OCI-LY7 (cell line): ENCODE results near the gene ERN1. TPM values are rescaled to one million over a fixed set of nuclear protein-coding genes. Genes with fewer than 3 reads are reported as not detected.

Experiments used
- BruUV-seq: library from RNA; stranded (reverse); fragments of 400-500 nt; replicated peaks from 2 replicates; lab custom pipeline; 2021; lab: Mats Ljungman, UMichigan
- CTCF ChIA-PET: fragments of 300-600 bp; sonication (Branson Sonifier 250); formaldehyde crosslinking; loops from one replicate; lab custom pipeline; 2022; ENCODE audit warnings: antibody characterized with exemption; ENCODE audit not compliant: unreplicated experiment; lab: Charles Lee
- POLR2A ChIA-PET: fragments of 300-600 bp; sonication (Branson Sonifier 250); formaldehyde crosslinking; loops from one replicate; lab custom pipeline; 2022; ENCODE audit warnings: antibody characterized with exemption; lab: Charles Lee
- DNase-seq: peaks from one replicate; pipeline ENCODE4 v3.0.0-alpha.2; 2015; ENCODE audit warnings: low spot score
- H2AFZ ChIP-seq: fragments of 200-600 bp; sonication (generic), shearing (Covaris generic); 2 replicates; pipeline ENCODE4 v1.6.1; 2014; ENCODE audit warnings: mild to moderate bottlenecking, antibody characterized with exemption, low read length, moderate library complexity
- H3K27ac ChIP-seq: fragments of 200-600 bp; sonication (generic); 2 replicates; pipeline ENCODE4 v1.5.1; 2014; ENCODE audit warnings: mixed run types, low read depth, mild to moderate bottlenecking, moderate library complexity, low read length, inconsistent platforms; ENCODE audit not compliant: poor library complexity, severe bottlenecking
- H3K36me3 ChIP-seq: fragments of 200-600 bp; sonication (generic); 2 replicates; pipeline ENCODE4 v1.6.1; 2014; ENCODE audit warnings: mild to moderate bottlenecking, antibody characterized with exemption, low read length, moderate library complexity, mixed read lengths; ENCODE audit not compliant: insufficient read depth
- H3K4me1 ChIP-seq: fragments of 200-600 bp; sonication (generic); 2 replicates; pipeline ENCODE4 v1.5.1; 2014; ENCODE audit warnings: mild to moderate bottlenecking, low read length; ENCODE audit not compliant: insufficient read depth, poor library complexity, severe bottlenecking
- H3K4me2 ChIP-seq: fragments of 200-600 bp; sonication (generic); 2 replicates; pipeline ENCODE4 v1.6.1; 2014; ENCODE audit warnings: mild to moderate bottlenecking, low read length
- H3K4me3 ChIP-seq: fragments of 200-600 bp; sonication (generic); 2 replicates; pipeline ENCODE4 v1.5.1; 2014; ENCODE audit warnings: mild to moderate bottlenecking, low read depth, low read length; ENCODE audit not compliant: poor library complexity, severe bottlenecking
- H3K79me2 ChIP-seq: fragments of 200-600 bp; sonication (generic); 2 replicates; pipeline ENCODE4 v1.6.1; 2016; ENCODE audit warnings: low read depth, mild to moderate bottlenecking, low read length, moderate library complexity, mixed read lengths; ENCODE audit not compliant: insufficient read depth
- H3K9me2 ChIP-seq: fragments of 200-600 bp; sonication (generic); 2 replicates; pipeline ENCODE4 v1.6.1; 2016; ENCODE audit warnings: mild to moderate bottlenecking, low read length, mixed read lengths; ENCODE audit not compliant: insufficient read depth
- H3K9me3 ChIP-seq: fragments of 200-600 bp; sonication (generic); 2 replicates; pipeline ENCODE4 v1.6.1; 2014; ENCODE audit warnings: mild to moderate bottlenecking, mixed run types, low read length, mixed read lengths
- H4K20me1 ChIP-seq: fragments of 200-600 bp; sonication (generic); 2 replicates; pipeline ENCODE4 v1.6.1; 2014; ENCODE audit warnings: mild to moderate bottlenecking, antibody characterized with exemption, low read length, moderate library complexity, mixed read lengths; ENCODE audit not compliant: insufficient read depth
- CTCF ChIP-seq: fragments of 200-600 bp; sonication (generic); conservative IDR thresholded peaks from 2 replicates; pipeline ENCODE4 v1.5.1; 2014; ENCODE audit warnings: mild to moderate bottlenecking, antibody characterized with exemption, low read length, moderate library complexity, mixed read lengths
- EZH2phosphoT487 ChIP-seq: fragments of 200-600 bp; sonication (generic); IDR thresholded peaks from 2 replicates; pipeline ENCODE4 v1.6.1; 2018; ENCODE audit warnings: low read depth, borderline replicate concordance, mild to moderate bottlenecking, mixed run types, antibody characterized with exemption, low read length, moderate library complexity, mixed read lengths
- intact Hi-C: fragments of 100-400 bp; cut with micrococcal nuclease; formaldehyde crosslinking; loops from one replicate; pipeline ENCODE4 v1.10.0; 2022; ENCODE audit not compliant: unreplicated experiment
- total RNA-seq, 2 experiments: library from RNA; depleted of rRNA in 1 of 2; stranded (reverse); fragments of >200 nt in 1 of 2; shearing (Covaris generic) in 1 of 2; gene quantifications; 2 replicates each; pipeline ENCODE4 v1.2.3, GENCODE V29; 2014 to 2022

Gene ERN1
- total RNA-seq, 2 experiments from 2014 or later = 22.0 to 70.3 TPM

- no peak overlapping the region for H3K27ac ChIP-seq
- BruUV-seq = no TSS peak
- H3K4me1 ChIP-seq = peaks cover 18% of the 10 kb centered on the region
- ChIA-PET CTCF (no interaction called here), POLR2A (no interaction called here)
- H3K4me2 ChIP-seq = no peak overlapping the region
- H3K9me3 ChIP-seq = no peaks in the 10 kb centered on the region
- TF ChIP-seq EZH2phosphoT487 (no peak), CTCF (no peak)
- peaks cover 3% of the 10 kb centered on the region; the same call in 1 of the 2 replicates for H3K36me3 ChIP-seq
- no peaks in the 10 kb centered on the region for H3K79me2 ChIP-seq
- intact Hi-C loops = no loop called here
- no peaks in the 10 kb centered on the region for H4K20me1 ChIP-seq
- H3K9me2 ChIP-seq = no peaks in the 10 kb centered on the region
- DNase-seq = no peak
- no peak overlapping the region for H3K4me3 ChIP-seq
- H2AFZ ChIP-seq = no peak overlapping the region
Measured at GRCh38 chr17:63996430-63997182, 133.3 kb downstream of the ERN1 start.

- no peaks in the 10 kb centered on the region for H3K36me3 ChIP-seq
- no peak overlapping the region for H3K4me2 ChIP-seq
- TF ChIP-seq CTCF (no peak), EZH2phosphoT487 (no peak)
- H3K27ac ChIP-seq = no peak overlapping the region
- no peak for DNase-seq
- no peaks in the 10 kb centered on the region for H3K79me2 ChIP-seq
- no peak overlapping the region for H3K4me3 ChIP-seq
- no TSS peak for BruUV-seq
- H3K9me3 ChIP-seq = no peaks in the 10 kb centered on the region
- no peaks in the 10 kb centered on the region for H4K20me1 ChIP-seq
- intact Hi-C loops = no loop called here
- peaks cover 22% of the 10 kb centered on the region for H3K4me1 ChIP-seq
- ChIA-PET CTCF (no interaction called here), POLR2A (no interaction called here)
- no peaks in the 10 kb centered on the region for H3K9me2 ChIP-seq
- H2AFZ ChIP-seq = no peak overlapping the region
Measured at GRCh38 chr17:63995626-63996025, 134.3 kb downstream of the ERN1 start.

GRCh38 chr17:63993368-63993985 lies 136.5 kb downstream of the ERN1 start:
- H4K20me1 ChIP-seq = no peaks in the 10 kb centered on the region
- no peaks in the 10 kb centered on the region for H3K9me2 ChIP-seq
- DNase-seq = no peak
- H3K79me2 ChIP-seq = no peaks in the 10 kb centered on the region
- peaks cover 19% of the 10 kb centered on the region for H3K4me1 ChIP-seq
- no peak overlapping the region for H3K27ac ChIP-seq
- no peak overlapping the region for H3K4me3 ChIP-seq
- H3K4me2 ChIP-seq = no peak overlapping the region
- TF ChIP-seq CTCF (no peak), EZH2phosphoT487 (no peak)
- no TSS peak for BruUV-seq
- H3K36me3 ChIP-seq = no peaks in the 10 kb centered on the region
- ChIA-PET CTCF (no interaction called here), POLR2A (no interaction called here)
- no peaks in the 10 kb centered on the region for H3K9me3 ChIP-seq
- H2AFZ ChIP-seq = no peak overlapping the region
- intact Hi-C loops = loop anchor here (5.0 kb wide), 1 partner anchor 101 kb away; no protein-coding TSS in a partner anchor
